Measurements from ENCODE around the gene TLCD1.

TLCD1 gene

DNA sequence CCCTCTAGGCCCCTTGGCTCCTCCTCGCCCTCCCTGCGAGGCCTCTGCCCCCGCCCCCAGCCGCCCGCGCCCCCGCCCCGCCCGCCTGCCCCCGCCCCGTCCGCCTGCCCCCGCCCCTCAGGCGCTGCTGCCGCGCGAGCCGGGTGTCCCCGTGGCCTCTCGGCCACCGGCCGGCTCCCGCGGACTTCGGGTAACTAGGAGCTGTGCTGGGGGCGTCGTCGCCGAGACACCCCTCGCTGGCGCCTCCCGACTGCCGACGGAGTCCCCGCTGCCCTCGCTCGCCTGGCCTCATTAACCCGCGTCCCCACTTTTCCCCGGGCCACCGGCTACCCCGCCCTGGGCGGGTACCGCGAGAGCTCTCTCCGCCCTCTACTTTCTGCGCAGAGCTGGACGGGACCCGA lies at the start of gene TLCD1:
TSS of gene TLCD1 (minus strand) at position 8 of the 401 bp plus-strand sequence. CDS start 136 bp downstream, outside the sequence.
- no peaks in the 10 kb centered on the region for H3K9me2 ChIP-seq (replicated peaks; ENCODE audit: insufficient read depth, low read length)
- no peaks in the 10 kb centered on the region for H3K27me3 ChIP-seq (ENCODE audit: low read length)
- peaks cover 16% of the 10 kb centered on the region for H3K36me3 ChIP-seq (ENCODE audit: low read length)
- H4K20me1 ChIP-seq (ENCODE audit: low read depth, low read length), result 0 out of 2 replicates have a peak, but pooled peaks cover 4% of the 10 kb centered on the region
- peak within 1 kb of the TSS; percentile 97 for H3K4me2 ChIP-seq (ENCODE audit: low read depth, low read length, poor library complexity, severe bottlenecking)
- no peak for TF ChIP-seq EZH2phosphoT487 (conservative IDR thresholded peaks at IDR 0.05; ENCODE audit: low read length)
- TF ChIP-seq CTCF (IDR thresholded peaks at IDR 0.05; ENCODE audit: insufficient read depth, low read length, poor library complexity, severe bottlenecking), result no peak
- H3K9me3 ChIP-seq (ENCODE audit: insufficient read depth, low read length), result no peaks in the 10 kb centered on the region
- H3K27ac ChIP-seq (ENCODE audit: low read depth, low read length), result peak within 1 kb of the TSS; percentile 100
- peak within 1 kb of the TSS; percentile 60 for H3K4me3 ChIP-seq (ENCODE audit: insufficient read depth, low read length, poor library complexity, severe bottlenecking)
- H3K9ac ChIP-seq (ENCODE audit: low read length), result peak within 1 kb of the TSS; percentile 82
- H3F3A ChIP-seq (ENCODE audit: insufficient read depth), result peaks cover 72% of the 10 kb centered on the region
- H3K79me2 ChIP-seq (ENCODE audit: insufficient read depth, low read length), result peaks cover 34% of the 10 kb centered on the region
- H2AFZ ChIP-seq (ENCODE audit: low read depth, low read length, severe bottlenecking), result peak within 1 kb of the TSS; percentile 22

- Histone ChIP-seq H4K20me1 (ENCODE audit: low read depth, low read length) (no peaks in the 10 kb centered on the region), H3K27ac (ENCODE audit: low read depth, low read length) (no peak overlapping the region), H3K4me2 (ENCODE audit: low read depth, low read length, poor library complexity, severe bottlenecking) (no peak overlapping the region), H2AFZ (ENCODE audit: low read depth, low read length, severe bottlenecking) (no peak overlapping the region), H3K4me3 (ENCODE audit: insufficient read depth, low read length, poor library complexity, severe bottlenecking) (no peak overlapping the region), H3K36me3 (ENCODE audit: low read length) (no peaks in the 10 kb centered on the region), H3K27me3 (ENCODE audit: low read length) (no peaks in the 10 kb centered on the region), H3F3A (ENCODE audit: insufficient read depth) (no peaks in the 10 kb centered on the region), H3K9ac (ENCODE audit: low read length) (no peak overlapping the region), H3K79me2 (ENCODE audit: insufficient read depth, low read length) (peaks cover 66% of the 10 kb centered on the region), H3K9me3 (ENCODE audit: insufficient read depth, low read length) (no peaks in the 10 kb centered on the region), H3K9me2 (replicated peaks; ENCODE audit: insufficient read depth, low read length) (no peaks in the 10 kb centered on the region)
- TF ChIP-seq EZH2phosphoT487 (conservative IDR thresholded peaks at IDR 0.05; ENCODE audit: low read length) (no peak), CTCF (IDR thresholded peaks at IDR 0.05; ENCODE audit: insufficient read depth, low read length, poor library complexity, severe bottlenecking) (no peak)
These were observed 48.2 kb upstream of the TLCD1 start for GRCh38 chr17:28774206-28774605.

GRCh38 chr17:28773736-28774135 lies 47.7 kb upstream of the TLCD1 start:
- H2AFZ ChIP-seq (ENCODE audit: low read depth, low read length, severe bottlenecking), result no peak overlapping the region
- H3K4me3 ChIP-seq (ENCODE audit: insufficient read depth, low read length, poor library complexity, severe bottlenecking), result no peak overlapping the region
- peaks cover 61% of the 10 kb centered on the region for H3K79me2 ChIP-seq (ENCODE audit: insufficient read depth, low read length)
- no peaks in the 10 kb centered on the region for H3K9me2 ChIP-seq (replicated peaks; ENCODE audit: insufficient read depth, low read length)
- no peaks in the 10 kb centered on the region for H3K36me3 ChIP-seq (ENCODE audit: low read length)
- H3K27ac ChIP-seq (ENCODE audit: low read depth, low read length), result no peak overlapping the region
- TF ChIP-seq EZH2phosphoT487 (conservative IDR thresholded peaks at IDR 0.05; ENCODE audit: low read length) (no peak), CTCF (IDR thresholded peaks at IDR 0.05; ENCODE audit: insufficient read depth, low read length, poor library complexity, severe bottlenecking) (no peak)
- H3K9ac ChIP-seq (ENCODE audit: low read length), result no peak overlapping the region
- no peaks in the 10 kb centered on the region for H3K27me3 ChIP-seq (ENCODE audit: low read length)
- H3K4me2 ChIP-seq (ENCODE audit: low read depth, low read length, poor library complexity, severe bottlenecking), result no peak overlapping the region
- H4K20me1 ChIP-seq (ENCODE audit: low read depth, low read length), result no peaks in the 10 kb centered on the region
- H3K9me3 ChIP-seq (ENCODE audit: insufficient read depth, low read length), result no peaks in the 10 kb centered on the region
- H3F3A ChIP-seq (ENCODE audit: insufficient read depth), result no peaks in the 10 kb centered on the region
